Neuron (in vitro differentiated cells): ENCODE measurements around the gene OR51F1.
"Not testable (repeated sequence)": the region's sequence is repeated elsewhere in the genome, so short reads cannot be mapped to it uniquely, and the experiment has no call there.

Experiments used
- H2AFZ ChIP-seq: one replicate; pipeline ENCODE4 v1.6.1; 2013; ENCODE audit warnings: low read depth, mild to moderate bottlenecking, inconsistent platforms, low read length, moderate library complexity
- H3K27me3 ChIP-seq: one replicate; pipeline ENCODE4 v1.6.1; 2013; ENCODE audit warnings: low read length; ENCODE audit not compliant: insufficient read depth
- H3K36me3 ChIP-seq: one replicate; pipeline ENCODE4 v1.6.1; 2013; ENCODE audit warnings: low read length; ENCODE audit not compliant: insufficient read depth
- H3K4me1 ChIP-seq: one replicate; pipeline ENCODE4 v1.6.1; 2013; ENCODE audit warnings: low read length; ENCODE audit not compliant: insufficient read depth
- H3K4me3 ChIP-seq: 2 replicates; pipeline ENCODE4 v1.5.1; 2013; ENCODE audit warnings: mild to moderate bottlenecking, low read length, moderate library complexity
- H3K9me3 ChIP-seq: one replicate; pipeline ENCODE4 v1.6.1; 2013; ENCODE audit warnings: low read length

OR51F1 gene

GRCh38 chr11:4740735-4741134, 29.0 kb downstream of the OR51F1 start:
- no peaks in the 10 kb centered on the region for H3K9me3 ChIP-seq
- H3K27me3 ChIP-seq = no peaks in the 10 kb centered on the region
- no peak overlapping the region for H3K4me3 ChIP-seq
- no peaks in the 10 kb centered on the region for H3K36me3 ChIP-seq
- H2AFZ ChIP-seq = no peak overlapping the region
- H3K4me1 ChIP-seq = no peaks in the 10 kb centered on the region

GRCh38 chr11:4727171-4727570, 42.6 kb downstream of the OR51F1 start:
- H2AFZ ChIP-seq = no peak overlapping the region
- H3K36me3 ChIP-seq = no peaks in the 10 kb centered on the region
- no peaks in the 10 kb centered on the region for H3K4me1 ChIP-seq
- H3K9me3 ChIP-seq = no peaks in the 10 kb centered on the region
- no peaks in the 10 kb centered on the region for H3K27me3 ChIP-seq
- H3K4me3 ChIP-seq = no peak overlapping the region

- not testable (repeated sequence) for H3K27me3 ChIP-seq, H2AFZ ChIP-seq, H3K36me3 ChIP-seq, H3K4me3 ChIP-seq, H3K4me1 ChIP-seq, H3K9me3 ChIP-seq
These were observed 46.9 kb downstream of the OR51F1 start for GRCh38 chr11:4722616-4723534.
